Right kidney (tissue), 1 donor: Measurements from ENCODE around the gene MRPL3.
"Not testable (repeated sequence)": the region's sequence is repeated elsewhere in the genome, so short reads cannot be mapped to it uniquely, and the experiment has no call there.

Source experiments
- DNase-seq: peaks from one replicate; pipeline ENCODE4 v3.0.0-alpha.2; 2016

The MRPL3 gene

DNA sequence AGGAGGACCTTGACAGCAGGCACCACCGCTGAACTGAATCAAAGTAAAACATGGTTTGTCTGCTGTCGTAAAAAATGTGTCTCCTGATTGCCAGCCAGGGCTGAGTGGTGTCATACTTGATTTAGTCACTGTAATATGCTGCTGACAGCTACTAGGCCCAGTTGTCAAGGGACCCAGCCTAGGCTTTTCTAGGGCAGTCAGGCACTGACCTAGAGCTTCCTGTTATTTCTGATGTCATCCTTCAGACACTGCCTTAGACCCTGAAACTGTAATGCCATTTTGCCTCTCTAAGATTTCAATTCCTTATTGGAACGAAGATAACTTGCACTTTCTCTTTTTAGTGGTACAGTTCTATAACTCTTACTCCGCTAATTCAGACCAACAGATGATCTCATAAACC is 2.6 kb upstream of the MRPL3 start:
- no peak for DNase-seq

DNA sequence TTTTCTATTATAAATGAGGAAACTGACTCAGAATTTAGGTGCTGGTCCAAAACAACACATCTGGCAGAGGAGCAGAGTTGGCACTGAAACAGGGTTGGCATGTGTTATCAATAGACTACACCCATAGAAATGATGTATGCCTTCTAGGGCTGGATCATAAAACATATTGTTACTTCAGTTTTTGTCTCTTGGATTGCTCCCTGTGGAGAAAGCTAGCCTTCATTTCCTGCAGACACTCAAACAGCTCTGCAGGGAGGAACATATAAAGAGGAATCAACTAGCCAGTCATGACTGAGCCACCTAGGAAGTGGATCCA is 507 bp upstream of the MRPL3 start:
- DNase-seq = no peak

DNA sequence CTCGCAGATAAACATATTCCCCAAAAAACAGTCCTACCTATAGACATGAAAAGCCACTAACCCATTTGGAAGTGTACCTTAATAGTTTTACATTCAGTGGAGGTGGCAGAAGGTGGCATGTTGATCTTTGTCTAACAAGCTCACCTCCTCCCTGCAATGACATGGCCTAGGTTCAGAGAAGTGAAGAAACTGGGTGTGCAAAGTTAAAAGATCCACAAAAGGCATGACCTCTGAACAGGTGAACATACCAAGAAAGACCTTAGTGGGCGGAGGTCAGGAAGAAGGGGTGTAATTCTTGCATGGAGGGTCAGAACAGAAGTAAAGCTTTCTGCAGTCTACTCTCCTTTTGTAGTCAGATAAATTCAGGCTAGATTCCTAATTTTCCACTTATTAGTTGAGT is 822 bp downstream of the MRPL3 start:
- DNase-seq = no peak

DNA sequence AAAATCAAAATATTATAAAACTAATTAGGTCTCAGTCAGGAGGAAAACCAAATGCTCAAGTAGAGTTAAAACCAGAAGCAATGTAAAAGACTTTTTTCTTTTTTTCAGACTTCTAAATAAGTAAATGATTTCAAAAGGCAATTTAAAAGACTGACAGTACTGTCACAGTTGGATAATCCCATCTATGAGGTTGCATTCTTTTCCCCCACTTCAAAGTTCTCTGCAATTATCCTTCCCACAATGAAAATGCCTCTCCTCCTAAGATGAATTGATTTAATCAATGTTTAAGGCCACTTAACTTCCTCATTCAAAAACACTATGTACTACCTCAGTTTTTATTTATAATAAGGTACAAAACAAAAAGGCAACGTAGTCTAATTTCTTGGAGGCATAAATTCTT is 8.1 kb downstream of the MRPL3 start:
- DNase-seq = no peak

DNA sequence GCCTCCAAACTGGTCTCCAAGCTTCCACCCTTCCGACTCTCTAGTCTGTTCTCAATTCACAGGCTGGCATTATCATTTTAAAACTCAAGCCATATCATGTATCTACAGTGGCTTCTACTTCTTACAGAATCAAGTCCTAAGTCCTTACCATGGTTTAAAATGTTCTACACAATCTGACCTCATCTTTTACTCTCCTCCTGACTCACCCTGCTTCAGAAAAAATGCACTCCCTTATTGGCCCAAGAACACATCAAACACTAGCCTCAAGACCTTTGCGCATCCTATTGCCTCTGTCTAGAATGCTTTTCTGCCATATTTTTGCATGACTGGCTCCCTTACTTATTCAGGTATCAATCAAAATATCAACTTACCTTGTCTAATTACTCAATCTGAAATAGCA is 11.0 kb downstream of the MRPL3 start:
- DNase-seq = no peak

DNA sequence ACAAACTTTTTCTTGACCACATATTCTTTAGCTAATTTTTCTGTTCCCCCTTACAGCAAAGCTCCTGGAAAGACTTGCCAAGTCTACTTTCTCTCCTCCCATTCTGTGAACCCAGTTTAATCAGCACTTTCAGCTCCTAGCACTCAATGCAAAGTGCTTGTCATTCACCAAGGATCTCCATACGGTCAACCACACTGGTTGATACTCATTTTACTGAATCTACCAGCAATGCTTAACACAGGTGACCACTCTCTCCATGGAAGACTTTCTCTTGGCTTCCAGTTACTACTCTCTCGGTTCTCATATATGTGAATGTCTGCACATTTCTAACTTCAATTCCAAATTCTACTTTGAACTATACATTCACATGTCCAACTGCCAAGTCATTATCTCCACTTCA is 11.7 kb downstream of the MRPL3 start:
- DNase-seq = no peak

DNA sequence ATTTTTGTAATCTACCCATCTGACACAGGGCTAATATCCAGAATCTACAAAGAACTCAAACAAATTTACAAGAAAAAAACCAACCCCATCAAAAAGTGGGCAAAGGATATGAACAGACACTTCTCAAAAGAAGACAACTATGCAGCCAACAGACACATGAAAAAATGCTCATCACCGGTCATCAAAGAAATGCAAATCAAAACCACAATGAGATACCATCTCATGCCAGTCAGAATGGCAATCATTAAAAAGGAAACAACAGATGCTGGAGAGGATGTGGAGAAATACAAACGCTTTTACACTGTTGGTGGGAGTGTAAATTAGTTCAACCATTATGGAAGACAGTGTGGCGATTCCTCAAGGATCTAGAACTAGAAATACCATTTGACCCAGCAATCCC is 16.2 kb downstream of the MRPL3 start:
- DNase-seq = not testable (repeated sequence)

DNA sequence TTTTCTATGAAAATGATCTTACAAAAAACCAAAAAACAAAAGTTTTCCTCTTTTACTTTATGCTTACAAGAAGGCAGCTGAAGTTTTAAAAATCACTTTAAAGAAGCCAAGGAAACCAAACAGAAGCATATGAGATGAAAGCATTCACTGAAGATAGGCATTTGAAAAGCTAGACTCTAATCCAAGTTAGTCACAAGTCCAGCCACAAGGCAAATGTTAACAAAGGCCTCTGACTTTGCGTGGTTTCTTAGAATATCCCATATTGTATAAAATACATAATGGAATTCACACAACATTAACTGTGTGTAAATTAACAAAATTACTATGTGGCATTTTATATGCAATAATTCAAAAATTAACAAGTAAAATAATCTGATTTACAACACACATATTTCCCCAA is 17.7 kb downstream of the MRPL3 start:
- DNase-seq = no peak

DNA sequence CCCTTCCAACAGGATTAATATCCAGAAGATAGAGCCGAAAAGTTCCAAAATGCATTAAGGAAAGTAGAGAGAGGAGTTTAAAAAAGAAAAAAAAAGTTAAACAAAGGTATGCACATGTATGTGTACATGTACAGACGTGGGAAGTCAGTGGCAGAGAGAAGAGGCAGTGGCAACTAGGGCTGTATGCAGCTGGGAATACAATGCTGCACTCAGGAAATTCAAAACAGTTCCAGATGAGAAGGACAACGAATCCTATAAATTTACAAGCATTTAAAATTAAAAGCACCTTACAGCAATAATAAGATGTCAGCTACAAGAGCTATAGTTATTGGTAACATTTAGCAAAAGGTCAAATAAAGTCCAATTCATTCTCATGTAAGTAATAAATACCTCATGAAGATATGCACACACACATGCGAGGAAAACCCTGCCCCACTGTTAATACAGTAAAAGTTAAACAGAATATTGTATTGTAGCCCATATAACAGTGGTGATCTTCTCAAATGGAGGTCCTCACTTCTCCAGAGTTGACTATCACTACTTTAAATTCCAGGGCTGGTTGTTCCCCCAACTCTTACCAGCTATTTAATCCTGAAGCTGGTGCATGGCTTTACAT is 18.2 kb downstream of the MRPL3 start:
- DNase-seq = no peak

DNA sequence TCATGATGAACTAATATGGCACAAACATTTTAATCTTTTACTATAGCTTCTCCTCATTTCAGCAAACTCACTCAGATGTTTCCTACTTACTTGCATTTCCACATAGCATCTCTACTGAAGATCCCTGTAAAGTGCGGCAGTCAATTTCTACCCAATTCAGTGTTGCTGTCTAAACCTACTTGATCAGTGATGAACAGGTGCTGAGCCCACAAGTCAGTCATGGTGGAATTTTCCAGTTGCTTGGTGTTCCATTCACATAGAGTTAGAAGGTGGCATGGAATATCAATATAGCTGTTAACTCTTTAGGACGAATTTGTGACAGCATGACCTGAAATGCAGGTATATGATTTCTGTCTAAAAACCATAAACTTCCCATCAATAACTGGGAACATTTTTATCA is 22.7 kb downstream of the MRPL3 start:
- no peak for DNase-seq

DNA sequence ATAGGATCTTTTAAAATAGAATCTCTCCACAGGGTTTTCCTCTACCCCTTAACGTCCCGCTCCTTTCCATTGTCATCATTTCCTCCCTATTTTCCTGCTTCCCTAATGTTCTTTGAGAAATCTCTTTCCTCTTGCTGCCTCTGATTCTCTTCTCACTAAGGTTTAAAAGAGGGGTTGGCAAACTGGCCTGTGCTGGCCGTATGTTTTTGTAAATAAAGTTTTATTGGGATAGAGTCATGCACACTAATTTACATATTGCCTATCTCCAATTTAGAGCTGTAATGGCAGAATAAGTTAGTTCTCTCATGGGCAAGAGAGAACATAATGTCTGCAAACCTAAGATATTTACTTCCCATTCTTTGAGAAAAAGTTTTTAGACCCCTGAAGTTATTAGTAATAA is 25.0 kb downstream of the MRPL3 start:
- no peak for DNase-seq

DNA sequence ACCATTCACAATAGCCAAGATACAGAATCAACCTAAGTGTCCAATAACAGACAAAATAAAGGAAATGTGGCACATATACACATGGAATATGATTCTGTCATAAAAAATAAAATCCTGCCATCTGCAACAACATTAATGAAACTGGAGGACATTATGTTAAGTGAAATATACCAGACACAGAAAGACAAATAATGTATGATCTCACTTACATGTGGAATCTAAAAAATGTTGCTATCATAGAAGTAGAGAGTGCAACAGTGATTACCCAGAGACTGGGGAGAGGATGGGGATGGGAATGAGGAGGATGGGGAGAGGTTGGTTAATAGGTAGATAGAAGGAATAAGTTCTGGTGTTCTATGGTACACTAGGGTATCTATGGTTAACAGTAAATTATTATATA is 28.7 kb downstream of the MRPL3 start:
- no peak for DNase-seq

DNA sequence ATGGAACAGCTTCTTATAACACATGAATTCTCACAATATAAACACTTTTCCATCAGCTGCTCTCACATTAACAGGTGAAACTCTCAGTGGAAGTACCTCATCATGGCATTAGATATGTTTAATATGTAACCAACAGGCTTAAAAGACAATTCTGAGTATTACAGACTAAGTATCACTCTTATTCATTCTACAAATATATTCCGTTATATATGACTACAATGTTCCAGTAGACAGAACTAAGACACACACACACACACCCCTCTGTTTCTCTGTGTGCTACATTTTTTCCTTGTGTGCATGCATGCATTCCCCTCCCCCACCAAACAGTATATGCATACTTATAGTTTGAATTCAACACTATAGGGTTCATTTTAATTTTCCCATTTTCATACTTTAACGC is 32.4 kb downstream of the MRPL3 start:
- no peak for DNase-seq

DNA sequence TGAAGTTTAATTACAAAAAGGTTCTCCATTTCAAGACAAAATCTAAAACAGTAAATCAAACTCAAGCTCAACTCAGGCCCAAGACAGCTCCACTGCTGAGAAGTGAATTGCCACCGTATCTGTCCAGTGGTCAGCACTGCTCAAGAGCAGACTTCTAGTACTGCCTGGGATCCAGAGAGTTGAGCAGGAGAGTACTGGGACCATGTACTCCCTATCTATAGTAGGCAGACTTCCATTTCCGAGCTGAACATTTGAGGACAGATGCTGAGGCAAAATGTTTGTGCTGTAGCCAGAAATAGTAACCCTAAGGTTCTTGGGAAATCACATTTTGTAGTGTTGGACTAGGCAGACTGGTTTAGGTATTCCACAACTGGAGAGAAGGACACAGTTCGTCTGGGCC is 44.1 kb downstream of the MRPL3 start:
- DNase-seq = no peak

DNA sequence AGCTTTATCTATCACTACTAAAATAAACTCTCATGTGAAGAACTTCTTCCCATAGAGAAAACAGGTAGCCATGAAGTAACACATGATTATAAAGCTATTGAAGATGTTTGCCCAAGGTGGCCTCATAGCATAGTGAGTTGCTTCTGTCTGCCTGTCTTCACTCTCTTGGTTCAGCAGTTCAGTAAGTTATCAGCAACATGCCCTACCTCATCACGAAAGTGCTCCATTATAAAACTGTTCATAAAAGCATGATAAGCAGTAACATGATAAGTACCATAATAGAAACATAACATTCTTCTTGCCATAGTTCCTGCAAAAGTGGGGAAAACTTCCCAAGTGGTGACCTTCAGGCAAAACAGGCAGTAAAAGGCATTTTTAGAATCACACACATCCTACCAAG is 45.6 kb downstream of the MRPL3 start:
- no peak for DNase-seq

DNA sequence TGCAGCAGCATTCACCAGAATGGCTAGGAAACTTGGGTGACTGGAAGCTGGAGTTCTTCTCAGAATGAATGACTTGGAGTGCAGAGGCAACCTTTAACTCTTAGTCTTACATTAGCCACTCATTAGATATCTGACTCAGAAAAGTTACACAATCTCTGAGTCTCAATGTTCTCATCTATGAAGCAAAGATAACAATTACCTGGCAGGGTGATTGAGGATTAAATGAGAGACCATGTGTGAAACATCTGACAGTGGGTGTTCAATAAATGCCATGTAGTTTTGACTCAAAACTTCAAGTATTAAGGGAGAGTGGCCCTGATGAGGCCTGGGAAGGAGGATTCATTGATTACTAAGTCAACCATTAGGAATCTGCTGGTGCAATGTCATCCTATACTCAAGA is 48.3 kb downstream of the MRPL3 start:
- DNase-seq = no peak

DNA sequence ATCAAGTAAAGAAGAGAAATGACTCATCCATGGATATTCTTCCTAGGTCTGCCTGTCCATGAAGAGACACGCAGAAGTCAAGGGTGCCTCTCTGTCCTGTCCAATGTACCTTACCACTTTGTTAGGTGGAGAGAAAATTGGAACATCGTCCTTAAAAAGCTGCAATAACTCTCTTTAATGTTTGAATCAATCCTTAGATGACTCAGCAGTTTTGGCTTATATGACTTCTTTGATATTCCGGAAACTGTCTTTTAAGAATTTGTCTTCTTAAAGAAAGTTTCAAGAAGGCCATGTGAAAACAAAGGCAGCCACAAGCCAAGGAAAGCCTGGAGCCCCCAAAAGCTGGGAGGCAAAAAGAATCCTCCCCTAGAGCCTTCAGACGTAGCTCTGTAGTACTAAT is 49.2 kb downstream of the MRPL3 start:
- no peak for DNase-seq

DNA sequence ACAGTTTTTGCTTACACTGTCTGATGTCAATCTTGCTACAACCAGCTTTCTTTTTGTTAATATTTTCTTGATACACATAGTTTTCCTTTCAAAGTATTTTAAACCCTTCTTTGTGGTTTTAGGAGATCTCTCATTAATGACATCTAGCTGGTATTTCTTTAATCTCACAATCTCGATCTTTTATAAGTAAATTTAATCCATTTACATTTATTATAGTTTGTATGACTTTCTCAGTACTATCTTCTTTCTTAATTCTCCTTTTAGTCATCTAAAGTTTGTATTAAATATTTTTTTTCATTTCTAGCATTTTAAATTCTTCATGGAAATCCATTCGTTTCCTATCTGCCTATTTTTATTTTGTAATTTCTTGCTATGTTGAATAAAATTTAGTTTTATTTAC is 55.4 kb downstream of the MRPL3 start:
- DNase-seq = no peak

DNA sequence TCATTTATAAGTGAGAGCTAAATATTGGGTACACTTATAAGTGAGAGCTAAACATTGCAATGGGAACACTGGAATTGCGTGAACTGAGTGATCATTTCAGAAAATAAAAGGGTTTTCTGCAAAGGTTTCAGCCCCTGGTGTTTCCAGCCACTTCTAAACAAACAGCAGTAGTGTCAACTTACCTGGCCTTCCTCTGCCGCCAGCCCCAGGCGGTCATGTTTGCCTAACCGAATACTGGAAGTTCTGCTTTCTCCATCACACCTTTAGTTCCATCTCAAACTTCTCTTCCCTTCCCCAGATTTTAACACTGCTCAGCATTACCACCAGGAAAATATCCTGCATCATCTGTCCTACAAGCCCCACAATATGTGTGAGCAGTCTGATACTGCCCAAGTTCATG is 58.6 kb downstream of the MRPL3 start:
- DNase-seq = no peak

DNA sequence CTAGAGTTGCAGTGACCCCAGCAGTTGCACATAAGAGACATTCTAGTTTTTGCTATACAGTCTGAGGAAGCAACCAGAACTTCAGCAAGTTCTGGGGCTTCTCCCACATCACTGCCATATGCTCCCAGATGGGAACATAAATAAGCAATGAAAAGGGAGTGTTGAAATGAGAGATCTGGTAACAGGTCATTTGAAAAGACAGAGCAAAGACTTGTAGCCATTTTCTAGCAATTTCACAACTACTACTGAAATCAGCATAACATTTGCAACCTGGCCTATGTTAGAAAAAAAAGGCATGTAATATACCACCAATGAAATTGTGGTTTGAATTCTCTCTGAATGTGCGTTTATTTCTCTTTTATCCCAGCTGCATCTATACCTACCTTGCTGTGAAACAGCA is 63.7 kb downstream of the MRPL3 start:
- DNase-seq = no peak

DNA sequence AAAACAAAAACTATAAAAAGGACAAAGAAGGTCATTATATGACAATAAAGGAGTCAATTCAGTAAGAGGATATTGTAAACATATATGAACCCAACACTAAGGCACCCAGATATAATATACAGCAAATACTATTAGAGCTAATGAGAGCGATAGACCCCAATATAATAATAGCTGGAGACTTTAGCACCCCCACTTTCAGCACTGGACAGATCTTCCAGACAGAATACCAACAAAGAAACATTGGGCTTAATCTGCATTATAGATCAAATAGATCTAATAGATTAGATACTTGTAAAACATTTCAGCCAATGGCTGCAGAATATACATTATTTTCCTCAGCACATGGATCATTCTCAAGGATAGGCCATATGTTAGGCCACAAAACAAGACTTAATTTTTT is 67.8 kb downstream of the MRPL3 start:
- DNase-seq = no peak

DNA sequence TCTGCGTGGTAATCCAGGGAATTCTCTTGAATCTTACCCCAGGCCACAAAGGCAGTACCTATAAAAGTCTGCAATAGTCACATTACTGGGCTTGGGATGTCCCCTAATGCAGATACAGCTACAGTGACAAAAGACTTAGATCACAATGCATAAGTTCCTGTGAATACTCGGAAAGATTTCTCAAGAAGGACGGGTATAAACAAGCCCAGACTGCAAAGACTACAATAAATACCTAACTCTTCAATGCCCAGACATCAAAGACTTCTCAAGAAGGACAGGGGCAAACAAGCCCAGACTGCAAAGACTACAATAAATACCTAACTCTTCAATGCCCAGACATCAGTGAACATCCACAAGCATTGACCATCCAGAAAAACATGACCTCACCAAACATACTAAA is 70.3 kb downstream of the MRPL3 start:
- DNase-seq = no peak

DNA sequence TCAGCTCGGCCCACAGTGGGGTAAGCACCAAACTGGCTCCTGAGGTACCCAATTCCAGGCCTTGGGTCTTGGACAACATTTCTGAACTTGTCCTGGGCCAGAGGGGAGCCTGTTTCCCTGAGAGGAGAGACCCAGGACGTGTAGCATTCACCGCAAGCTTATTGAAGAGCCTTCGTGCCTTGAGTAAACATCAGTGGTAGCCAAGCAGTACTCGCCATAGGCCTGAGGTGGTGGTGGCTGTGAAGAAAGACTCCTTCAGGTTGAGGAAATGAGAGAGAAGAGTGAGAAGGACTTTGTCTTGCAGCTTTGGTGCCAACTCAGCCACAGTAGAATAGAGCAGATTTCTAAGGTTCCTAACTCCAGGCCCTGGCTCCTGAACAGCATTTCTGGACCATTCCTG is 71.0 kb downstream of the MRPL3 start:
- DNase-seq = no peak

DNA sequence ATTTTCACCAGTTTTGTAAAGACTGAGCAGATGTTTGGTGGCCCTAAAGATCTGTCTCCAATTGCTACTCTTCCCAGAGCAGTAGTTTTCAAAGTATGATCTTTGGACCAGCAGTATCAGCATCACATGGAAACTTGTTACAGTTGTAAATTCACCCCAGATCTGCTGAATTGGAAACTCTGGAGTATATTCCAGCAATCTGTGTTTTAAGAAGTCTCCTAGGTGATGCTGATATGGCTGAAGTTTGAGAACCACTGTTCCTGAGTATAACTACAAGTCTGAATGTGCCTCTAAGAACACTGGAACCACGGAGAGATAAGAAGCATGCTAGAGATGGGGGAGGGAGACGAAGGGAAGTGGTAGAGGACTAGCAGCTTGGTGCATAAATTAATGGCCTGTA is 75.5 kb downstream of the MRPL3 start:
- DNase-seq = no peak

DNA sequence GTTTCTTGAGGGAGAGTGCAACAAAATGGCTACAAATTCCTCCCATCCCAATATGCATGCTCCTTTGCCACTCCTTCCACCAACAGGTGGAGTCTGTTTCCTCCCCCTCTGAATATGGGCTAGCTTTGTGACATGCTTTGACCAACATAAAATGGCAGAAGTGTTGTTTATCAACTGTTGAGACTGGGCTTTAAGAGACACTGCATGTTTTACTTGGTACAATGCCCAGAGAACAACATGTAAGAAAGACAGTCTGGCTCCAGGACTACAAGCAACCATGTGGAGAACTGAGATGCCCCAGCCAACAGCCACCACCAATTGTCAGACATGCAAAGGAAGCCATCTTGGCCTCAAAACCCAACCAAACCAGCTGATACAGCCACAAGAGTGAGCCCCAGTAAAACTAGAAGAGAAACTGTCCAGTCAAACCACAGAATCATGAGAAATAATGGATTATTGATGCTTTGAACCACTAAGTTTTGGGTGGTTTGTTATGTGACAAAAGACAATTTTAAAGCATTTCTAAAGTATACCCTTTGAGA is 80.7 kb downstream of the MRPL3 start:
- DNase-seq = no peak
